ENCODE measurements around the gene PRXL2B.
"Not testable (repeated sequence)": the region's sequence is repeated elsewhere in the genome, so short reads cannot be mapped to it uniquely, and the experiment has no call there.

The PRXL2B gene

DNA sequence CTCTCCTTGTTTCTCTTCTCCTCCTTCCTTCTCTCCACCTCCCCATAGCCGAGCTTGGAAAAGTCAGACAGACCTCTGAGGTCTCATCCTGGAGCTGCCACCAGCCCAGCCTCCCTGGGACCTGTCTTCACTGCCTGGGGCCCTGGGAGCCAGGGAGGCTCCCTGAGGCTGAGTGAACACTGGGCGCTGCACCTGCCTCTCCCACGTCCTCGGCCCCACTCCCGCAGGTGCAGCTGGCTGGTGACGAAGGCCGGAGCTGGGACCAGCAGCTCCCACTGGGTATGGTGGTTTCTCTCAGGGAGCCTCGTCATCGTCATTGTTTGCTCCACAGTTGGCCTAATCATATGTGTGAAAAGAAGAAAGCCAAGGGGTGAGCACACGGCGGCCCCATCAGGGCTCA lies 25.1 kb upstream of the PRXL2B start:
- H3K4me3 ChIP-seq (ENCODE audit: low read length) = no peak overlapping the region
- H3K36me3 ChIP-seq (ENCODE audit: insufficient read depth, low read depth, low read length) = no peaks in the 10 kb centered on the region
- H3K27me3 ChIP-seq (ENCODE audit: insufficient read depth, low read length) = no peaks in the 10 kb centered on the region
- H3K9ac ChIP-seq (ENCODE audit: low read depth, low read length) = no peak overlapping the region
- no peaks in the 10 kb centered on the region for H3K4me1 ChIP-seq (ENCODE audit: insufficient read depth, low read length)
- no peak overlapping the region for H3K27ac ChIP-seq (ENCODE audit: low read length)
- no peaks in the 10 kb centered on the region for H3K9me3 ChIP-seq (ENCODE audit: insufficient read depth, low read depth, low read length)

DNA sequence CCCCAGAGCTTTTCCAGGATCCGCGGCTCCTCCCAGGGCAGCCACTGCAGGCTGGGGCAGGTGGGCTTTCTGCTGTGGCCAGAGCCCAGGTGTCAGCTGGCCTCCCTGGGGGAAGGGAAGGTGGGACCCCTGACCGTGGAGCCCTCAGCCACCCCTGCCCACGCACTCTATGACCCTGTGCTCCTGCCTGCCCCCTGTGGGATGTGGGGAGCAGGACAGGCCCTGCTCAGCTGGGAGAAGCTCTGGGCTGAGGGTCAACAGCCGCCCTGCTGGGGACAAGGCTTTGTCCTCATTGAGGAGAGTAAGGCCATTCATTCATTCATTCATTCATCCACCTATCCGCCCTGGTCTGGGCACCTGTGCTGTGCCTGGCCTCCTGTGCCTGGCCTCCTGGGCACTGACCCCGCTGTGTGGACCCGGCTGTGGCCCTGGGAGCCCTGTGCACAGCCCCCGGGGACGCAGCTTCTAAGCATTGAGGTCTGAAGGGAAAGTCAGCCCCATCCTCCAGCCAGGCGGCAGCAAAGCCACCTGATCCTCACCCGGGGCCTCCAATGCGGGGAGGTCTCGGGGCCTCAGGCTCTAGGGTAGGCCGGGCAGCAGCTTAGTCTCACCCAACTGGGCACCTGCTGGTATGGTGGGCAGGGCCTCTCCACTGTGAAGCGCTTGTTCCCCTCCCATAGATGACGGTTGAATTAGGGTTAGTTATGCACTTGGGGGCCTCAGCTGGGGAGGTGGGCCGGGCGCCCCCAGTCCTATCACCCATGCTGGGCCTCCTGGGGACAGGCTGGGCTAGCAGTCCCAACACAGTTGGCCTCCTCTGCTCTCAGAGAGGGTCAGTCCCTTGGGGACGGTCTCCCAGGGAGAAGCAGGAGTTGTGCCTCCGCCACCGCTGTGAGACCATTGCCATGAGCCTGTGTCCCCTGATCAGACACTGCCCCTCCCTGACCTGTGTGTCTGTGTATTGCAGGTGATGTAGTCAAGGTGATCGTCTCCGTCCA lies 24.4 kb upstream of the PRXL2B start:
- H3K9me3 ChIP-seq (ENCODE audit: insufficient read depth, low read depth, low read length) = no peaks in the 10 kb centered on the region
- no peak overlapping the region for H3K4me3 ChIP-seq (ENCODE audit: low read length)
- H3K36me3 ChIP-seq (ENCODE audit: insufficient read depth, low read depth, low read length) = no peaks in the 10 kb centered on the region
- no peak overlapping the region for H3K9ac ChIP-seq (ENCODE audit: low read depth, low read length)
- no peaks in the 10 kb centered on the region for H3K4me1 ChIP-seq (ENCODE audit: insufficient read depth, low read length)
- H3K27me3 ChIP-seq (ENCODE audit: insufficient read depth, low read length) = no peaks in the 10 kb centered on the region
- H3K27ac ChIP-seq (ENCODE audit: low read length) = no peak overlapping the region

GRCh38 chr1:2563205-2563604 lies 23.4 kb upstream of the PRXL2B start:
- Histone ChIP-seq H3K4me1 (ENCODE audit: insufficient read depth, low read length) (no peaks in the 10 kb centered on the region), H3K9ac (ENCODE audit: low read depth, low read length) (no peak overlapping the region), H3K27ac (ENCODE audit: low read length) (no peak overlapping the region), H3K27me3 (ENCODE audit: insufficient read depth, low read length) (no peaks in the 10 kb centered on the region), H3K36me3 (ENCODE audit: insufficient read depth, low read depth, low read length) (no peaks in the 10 kb centered on the region), H3K4me3 (ENCODE audit: low read length) (no peak overlapping the region), H3K9me3 (ENCODE audit: insufficient read depth, low read depth, low read length) (no peaks in the 10 kb centered on the region)

DNA sequence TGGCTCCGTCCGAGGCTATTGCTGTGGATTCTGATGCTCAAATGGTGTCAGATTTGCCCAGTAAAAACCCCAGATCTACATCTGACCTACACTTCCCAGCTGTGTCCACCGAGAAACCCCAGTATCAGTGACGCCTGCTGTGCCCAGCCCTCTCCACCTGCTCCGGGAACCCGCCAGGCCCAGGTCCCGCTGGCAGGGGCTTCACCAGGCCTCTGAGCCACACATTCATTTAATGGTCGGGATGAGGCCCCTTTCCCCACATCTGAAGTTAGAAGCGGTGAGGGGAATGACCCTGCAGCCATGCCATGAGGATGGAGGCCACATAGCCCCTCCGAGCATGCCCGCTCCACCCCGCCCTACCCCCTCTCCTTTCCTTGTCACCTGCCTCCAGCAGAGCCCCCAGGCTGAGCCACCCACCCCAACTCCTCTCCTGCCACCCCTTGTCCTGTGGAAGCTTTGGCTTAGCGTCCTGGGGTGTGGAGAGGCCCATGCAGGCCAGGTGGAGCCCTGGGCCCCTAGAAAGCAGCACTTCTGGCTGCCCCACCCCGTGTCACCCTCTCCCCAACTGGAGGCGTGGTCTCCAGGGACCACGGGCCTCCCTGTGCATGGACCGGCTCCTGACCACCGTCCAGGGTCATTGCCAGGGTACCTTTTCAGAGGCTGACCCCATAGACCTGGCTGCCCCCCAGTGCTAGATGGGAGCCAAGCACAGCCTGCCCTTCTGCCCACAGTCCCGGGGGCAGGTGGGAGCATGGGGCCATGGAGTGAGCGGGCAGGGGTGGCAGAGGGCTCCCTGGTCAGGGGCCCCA lies 22.4 kb upstream of the PRXL2B start:
- Histone ChIP-seq H3K36me3 (ENCODE audit: insufficient read depth, low read depth, low read length) (no peaks in the 10 kb centered on the region), H3K27ac (ENCODE audit: low read length) (no peak overlapping the region), H3K27me3 (ENCODE audit: insufficient read depth, low read length) (no peaks in the 10 kb centered on the region), H3K9ac (ENCODE audit: low read depth, low read length) (no peak overlapping the region), H3K4me1 (ENCODE audit: insufficient read depth, low read length) (no peaks in the 10 kb centered on the region), H3K4me3 (ENCODE audit: low read length) (no peak overlapping the region), H3K9me3 (ENCODE audit: insufficient read depth, low read depth, low read length) (no peaks in the 10 kb centered on the region)

GRCh38 chr1:2564815-2565374 lies 21.7 kb upstream of the PRXL2B start:
- H3K9me3 ChIP-seq (ENCODE audit: insufficient read depth, low read depth, low read length) = no peaks in the 10 kb centered on the region
- no peaks in the 10 kb centered on the region for H3K27me3 ChIP-seq (ENCODE audit: insufficient read depth, low read length)
- no peak overlapping the region for H3K4me3 ChIP-seq (ENCODE audit: low read length)
- no peaks in the 10 kb centered on the region for H3K36me3 ChIP-seq (ENCODE audit: insufficient read depth, low read depth, low read length)
- no peaks in the 10 kb centered on the region for H3K4me1 ChIP-seq (ENCODE audit: insufficient read depth, low read length)
- H3K27ac ChIP-seq (ENCODE audit: low read length) = no peak overlapping the region
- no peak overlapping the region for H3K9ac ChIP-seq (ENCODE audit: low read depth, low read length)

GRCh38 chr1:2566101-2567045 lies 20.2 kb upstream of the PRXL2B start:
- Histone ChIP-seq H3K9ac (ENCODE audit: low read depth, low read length) (no peak overlapping the region), H3K4me3 (ENCODE audit: low read length) (no peak overlapping the region), H3K27me3 (ENCODE audit: insufficient read depth, low read length) (no peaks in the 10 kb centered on the region), H3K9me3 (ENCODE audit: insufficient read depth, low read depth, low read length) (no peaks in the 10 kb centered on the region), H3K36me3 (ENCODE audit: insufficient read depth, low read depth, low read length) (no peaks in the 10 kb centered on the region), H3K4me1 (ENCODE audit: insufficient read depth, low read length) (no peaks in the 10 kb centered on the region), H3K27ac (ENCODE audit: low read length) (no peak overlapping the region)

DNA sequence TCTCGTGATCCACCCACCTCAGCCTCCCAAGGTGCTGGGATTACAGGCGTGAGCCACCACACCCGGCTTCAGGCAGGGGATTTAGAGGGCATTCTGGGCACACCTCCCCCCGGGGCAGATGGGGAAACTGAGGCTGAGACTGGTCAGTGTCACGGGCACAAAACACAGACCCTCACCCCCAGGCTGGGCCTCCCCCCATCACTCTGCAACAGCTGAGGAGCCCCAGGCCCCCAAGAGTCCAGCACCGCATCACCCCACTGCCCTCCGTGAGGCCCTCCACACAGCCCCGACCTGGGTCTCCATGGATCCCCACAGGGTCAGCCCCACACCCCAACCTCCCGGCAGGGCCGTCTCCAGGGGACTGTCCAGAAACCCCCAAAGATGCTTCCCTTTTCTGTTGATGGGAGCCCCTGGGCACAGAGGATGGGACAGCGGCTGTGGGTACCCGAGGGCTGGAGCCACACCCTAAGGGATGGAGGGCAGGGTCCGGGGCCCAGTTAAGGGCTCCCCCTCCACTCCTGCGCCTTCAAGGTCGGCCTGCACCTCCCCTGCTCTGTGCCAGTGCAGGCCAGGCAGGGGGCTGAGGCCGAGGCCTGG lies 19.4 kb upstream of the PRXL2B start:
- no peaks in the 10 kb centered on the region for H3K27me3 ChIP-seq (ENCODE audit: insufficient read depth, low read length)
- no peak overlapping the region for H3K27ac ChIP-seq (ENCODE audit: low read length)
- H3K9me3 ChIP-seq (ENCODE audit: insufficient read depth, low read depth, low read length) = no peaks in the 10 kb centered on the region
- H3K36me3 ChIP-seq (ENCODE audit: insufficient read depth, low read depth, low read length) = no peaks in the 10 kb centered on the region
- H3K4me3 ChIP-seq (ENCODE audit: low read length) = no peak overlapping the region
- no peaks in the 10 kb centered on the region for H3K4me1 ChIP-seq (ENCODE audit: insufficient read depth, low read length)
- no peak overlapping the region for H3K9ac ChIP-seq (ENCODE audit: low read depth, low read length)

GRCh38 chr1:2568187-2568816 lies 18.3 kb upstream of the PRXL2B start:
- not testable (repeated sequence) for H3K4me3 ChIP-seq (ENCODE audit: low read length); H3K9me3 ChIP-seq (ENCODE audit: insufficient read depth, low read depth, low read length); H3K4me1 ChIP-seq (ENCODE audit: insufficient read depth, low read length); H3K36me3 ChIP-seq (ENCODE audit: insufficient read depth, low read depth, low read length); H3K27ac ChIP-seq (ENCODE audit: low read length); H3K9ac ChIP-seq (ENCODE audit: low read depth, low read length); H3K27me3 ChIP-seq (ENCODE audit: insufficient read depth, low read length)

- no peaks in the 10 kb centered on the region for H3K36me3 ChIP-seq (ENCODE audit: insufficient read depth, low read depth, low read length)
- no peak overlapping the region for H3K4me3 ChIP-seq (ENCODE audit: low read length)
- no peaks in the 10 kb centered on the region for H3K27me3 ChIP-seq (ENCODE audit: insufficient read depth, low read length)
- no peak overlapping the region for H3K27ac ChIP-seq (ENCODE audit: low read length)
- no peaks in the 10 kb centered on the region for H3K4me1 ChIP-seq (ENCODE audit: insufficient read depth, low read length)
- peaks cover 5% of the 10 kb centered on the region; the same call in 1 of the 2 replicates for H3K9me3 ChIP-seq (ENCODE audit: insufficient read depth, low read depth, low read length)
- no peak overlapping the region for H3K9ac ChIP-seq (ENCODE audit: low read depth, low read length)
Measured at GRCh38 chr1:2569060-2569459, 17.5 kb upstream of the PRXL2B start.

DNA sequence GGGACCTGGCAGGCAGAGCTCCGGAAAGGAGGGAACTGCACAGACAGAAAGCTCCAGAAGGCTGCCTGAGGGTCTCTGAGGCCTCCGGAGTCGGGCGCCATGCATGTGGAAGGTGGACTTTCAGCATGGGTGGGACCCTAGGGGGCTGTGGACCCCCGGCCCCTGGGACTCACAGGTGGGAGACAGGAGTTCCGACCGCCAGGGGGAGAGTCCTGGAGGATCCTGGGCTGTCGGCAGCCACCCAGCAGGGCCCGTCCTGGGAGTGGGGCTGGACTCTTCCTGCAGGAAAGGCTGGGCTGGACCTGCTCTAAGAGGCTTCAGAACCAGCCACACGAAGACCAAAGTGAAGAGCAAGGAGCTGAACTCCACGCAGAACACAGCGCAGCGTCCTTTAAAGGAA lies 16.9 kb upstream of the PRXL2B start:
- H3K4me3 ChIP-seq (ENCODE audit: low read length); H3K4me1 ChIP-seq (ENCODE audit: insufficient read depth, low read length); H3K27me3 ChIP-seq (ENCODE audit: insufficient read depth, low read length); H3K36me3 ChIP-seq (ENCODE audit: insufficient read depth, low read depth, low read length); H3K9ac ChIP-seq (ENCODE audit: low read depth, low read length); H3K9me3 ChIP-seq (ENCODE audit: insufficient read depth, low read depth, low read length); H3K27ac ChIP-seq (ENCODE audit: low read length): not testable (repeated sequence)
